BE2C (cell line): ENCODE measurements around the gene CCDC71.

Experiments
- DNase-seq: peaks from one replicate; pipeline ENCODE4 v3.0.0-alpha.2; 2020
- H3K27me3 ChIP-seq: fragments of 250-450 bp; sonication (Bioruptor Pico); 2 replicates; pipeline ENCODE4 v1.5.1; 2020; ENCODE audit warnings: mild to moderate bottlenecking
- H3K36me3 ChIP-seq: fragments of 250-450 bp; sonication (Bioruptor Pico); 2 replicates; pipeline ENCODE4 v1.5.1; 2020; ENCODE audit warnings: mild to moderate bottlenecking
- H3K4me1 ChIP-seq: fragments of 250-450 bp; sonication (Bioruptor Pico); 2 replicates; pipeline ENCODE4 v1.5.1; 2020
- H3K4me3 ChIP-seq: 2 replicates; pipeline ENCODE4 v1.5.1; 2011; ENCODE audit warnings: low read depth, low read length
- H3K9me3 ChIP-seq: fragments of 250-450 bp; sonication (Bioruptor Pico); 2 replicates; pipeline ENCODE4 v1.5.1; 2020
- TF ChIP-seq, protein P1 (sequence below): IDR thresholded peaks from 2 replicates; pipeline ENCODE4 v1.5.1; 2012; ENCODE audit warnings: mild to moderate bottlenecking, low read depth, low read length

Gene CCDC71

DNA sequence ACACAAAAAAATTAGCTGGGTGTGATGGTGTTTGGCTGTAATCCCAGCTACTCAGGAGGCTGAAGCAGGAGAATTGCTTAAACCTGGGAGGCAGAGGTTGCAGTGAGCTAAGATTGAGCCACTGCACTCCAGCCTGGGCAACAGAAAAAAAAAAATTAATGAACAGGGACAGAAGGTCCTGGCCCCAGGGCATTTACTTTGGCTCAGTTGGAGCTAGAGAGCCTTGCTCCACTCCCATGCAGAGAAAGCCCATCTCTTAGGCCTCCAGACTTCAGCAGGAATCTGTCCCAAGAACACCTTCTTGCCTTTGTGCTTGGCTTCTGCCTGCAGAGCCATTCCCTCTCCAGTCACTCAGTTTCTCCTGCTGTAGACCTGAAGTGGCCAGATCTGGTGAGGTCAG lies 14.0 kb upstream of the CCDC71 start:
- Histone ChIP-seq H3K4me3 (no peak overlapping the region), H3K4me1 (no peaks in the 10 kb centered on the region), H3K9me3 (no peaks in the 10 kb centered on the region), H3K36me3 (peaks cover 5% of the 10 kb centered on the region), H3K27me3 (no peaks in the 10 kb centered on the region)
- no peak for DNase-seq
- TF ChIP-seq, protein P1, sequence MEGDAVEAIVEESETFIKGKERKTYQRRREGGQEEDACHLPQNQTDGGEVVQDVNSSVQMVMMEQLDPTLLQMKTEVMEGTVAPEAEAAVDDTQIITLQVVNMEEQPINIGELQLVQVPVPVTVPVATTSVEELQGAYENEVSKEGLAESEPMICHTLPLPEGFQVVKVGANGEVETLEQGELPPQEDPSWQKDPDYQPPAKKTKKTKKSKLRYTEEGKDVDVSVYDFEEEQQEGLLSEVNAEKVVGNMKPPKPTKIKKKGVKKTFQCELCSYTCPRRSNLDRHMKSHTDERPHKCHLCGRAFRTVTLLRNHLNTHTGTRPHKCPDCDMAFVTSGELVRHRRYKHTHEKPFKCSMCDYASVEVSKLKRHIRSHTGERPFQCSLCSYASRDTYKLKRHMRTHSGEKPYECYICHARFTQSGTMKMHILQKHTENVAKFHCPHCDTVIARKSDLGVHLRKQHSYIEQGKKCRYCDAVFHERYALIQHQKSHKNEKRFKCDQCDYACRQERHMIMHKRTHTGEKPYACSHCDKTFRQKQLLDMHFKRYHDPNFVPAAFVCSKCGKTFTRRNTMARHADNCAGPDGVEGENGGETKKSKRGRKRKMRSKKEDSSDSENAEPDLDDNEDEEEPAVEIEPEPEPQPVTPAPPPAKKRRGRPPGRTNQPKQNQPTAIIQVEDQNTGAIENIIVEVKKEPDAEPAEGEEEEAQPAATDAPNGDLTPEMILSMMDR, result no peak

DNA sequence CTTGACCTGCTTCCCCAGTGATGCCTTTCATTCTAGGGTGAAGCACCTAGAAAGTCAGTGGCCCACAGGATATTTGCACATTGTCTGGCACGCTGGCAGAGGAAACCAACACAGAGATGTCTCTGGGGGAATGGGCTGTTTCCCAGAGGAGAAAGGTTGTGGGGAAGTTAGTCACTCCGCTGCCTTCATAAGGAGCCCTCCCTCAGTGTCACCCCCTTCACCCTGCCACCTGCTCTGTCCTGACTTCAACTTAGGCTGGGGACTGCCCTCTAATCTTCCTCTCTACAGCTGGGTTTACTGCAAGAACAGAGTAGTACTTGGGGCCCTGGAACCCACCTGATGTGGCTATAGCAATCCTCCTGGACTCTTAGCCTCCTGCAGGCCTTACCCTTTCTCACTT lies 10.9 kb upstream of the CCDC71 start:
- peaks cover 10% of the 10 kb centered on the region for H3K36me3 ChIP-seq
- H3K4me1 ChIP-seq, result peaks cover 10% of the 10 kb centered on the region
- TF ChIP-seq, protein P1, result no peak

DNA sequence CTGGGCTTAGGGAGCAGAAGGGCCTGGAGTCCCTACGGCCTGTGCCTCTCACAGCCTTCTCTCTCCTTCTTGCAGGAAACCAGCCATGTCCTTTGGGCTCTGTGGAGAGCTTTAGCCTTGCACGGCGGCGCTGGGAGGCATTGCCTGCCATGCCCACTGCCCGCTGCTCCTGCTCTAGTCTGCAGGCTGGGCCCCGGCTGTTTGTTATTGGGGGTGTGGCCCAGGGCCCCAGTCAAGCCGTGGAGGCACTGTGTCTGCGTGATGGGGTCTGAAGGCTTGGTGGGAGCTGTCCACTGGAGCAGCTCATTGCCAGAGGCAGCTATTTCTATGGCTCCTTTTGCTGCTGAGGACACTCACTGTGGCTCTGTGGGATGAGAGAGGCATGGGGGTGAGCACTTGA lies 9.4 kb upstream of the CCDC71 start:
- TF ChIP-seq, protein P1, result no peak
- no peaks in the 10 kb centered on the region for H3K9me3 ChIP-seq
- no peak overlapping the region for H3K4me3 ChIP-seq
- no peaks in the 10 kb centered on the region for H3K27me3 ChIP-seq
- H3K36me3 ChIP-seq, result peaks cover 10% of the 10 kb centered on the region
- peaks cover 13% of the 10 kb centered on the region for H3K4me1 ChIP-seq
- no peak for DNase-seq

More for the DNA sequence above, 10.9 kb upstream of the CCDC71 start:
- no peak for DNase-seq
- Histone ChIP-seq H3K27me3 (no peaks in the 10 kb centered on the region), H3K9me3 (no peaks in the 10 kb centered on the region), H3K4me3 (no peak overlapping the region)

DNA sequence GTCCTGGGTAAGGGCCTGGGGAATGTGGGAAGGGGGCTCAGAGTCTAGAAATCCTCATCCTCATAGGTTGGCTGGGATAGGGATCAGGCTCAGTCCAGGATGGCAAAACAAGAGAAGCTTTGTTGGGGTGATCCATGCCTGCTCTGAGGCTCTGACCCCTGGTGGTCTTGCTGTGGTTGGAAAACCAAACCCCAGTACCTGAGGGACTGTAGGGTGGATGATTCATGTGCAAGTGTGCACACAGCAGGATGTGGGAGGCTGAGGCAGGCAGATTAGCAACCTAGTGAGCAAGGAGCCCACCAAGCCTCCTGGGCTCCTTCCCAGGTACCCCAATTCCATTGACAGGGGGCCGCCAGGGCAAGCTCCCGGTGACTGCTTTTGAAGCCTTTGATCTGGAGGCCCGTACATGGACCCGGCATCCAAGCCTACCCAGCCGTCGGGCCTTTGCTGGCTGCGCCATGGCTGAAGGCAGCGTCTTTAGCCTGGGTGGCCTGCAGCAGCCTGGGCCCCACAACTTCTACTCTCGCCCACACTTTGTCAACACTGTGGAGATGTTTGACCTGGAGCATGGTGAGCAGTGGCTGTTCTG lies 8.4 kb upstream of the CCDC71 start:
- H3K4me3 ChIP-seq, result peak overlapping the region; percentile 39
- TF ChIP-seq, protein P1, result no peak
- H3K27me3 ChIP-seq, result no peaks in the 10 kb centered on the region
- peaks cover 14% of the 10 kb centered on the region for H3K4me1 ChIP-seq
- no peak for DNase-seq
- no peaks in the 10 kb centered on the region for H3K9me3 ChIP-seq
- peaks cover 10% of the 10 kb centered on the region for H3K36me3 ChIP-seq

DNA sequence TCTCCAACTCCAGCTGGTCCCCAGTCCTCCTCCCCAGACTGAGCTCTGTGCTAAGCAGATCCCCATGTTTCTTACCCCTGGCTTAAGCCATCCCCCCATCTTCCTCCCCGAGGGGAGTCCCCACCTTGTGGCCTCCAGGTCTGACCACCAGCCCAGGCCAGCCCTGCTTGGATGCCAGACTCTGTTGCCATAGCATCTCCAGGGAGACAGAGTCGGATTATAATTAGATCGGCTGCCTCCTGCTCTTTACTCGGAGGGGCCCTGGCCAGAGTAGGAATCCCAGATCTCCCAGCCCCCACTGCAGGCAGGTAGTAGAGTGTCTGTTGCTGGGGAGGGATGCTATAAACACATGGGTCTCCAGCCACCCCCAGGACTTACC lies 7.7 kb upstream of the CCDC71 start:
- Histone ChIP-seq H3K27me3 (no peaks in the 10 kb centered on the region), H3K36me3 (peaks cover 10% of the 10 kb centered on the region), H3K4me1 (peaks cover 14% of the 10 kb centered on the region), H3K4me3 (peak overlapping the region; percentile 39), H3K9me3 (no peaks in the 10 kb centered on the region)
- TF ChIP-seq, protein P1, result no peak
- DNase-seq, result peak; percentile 69

DNA sequence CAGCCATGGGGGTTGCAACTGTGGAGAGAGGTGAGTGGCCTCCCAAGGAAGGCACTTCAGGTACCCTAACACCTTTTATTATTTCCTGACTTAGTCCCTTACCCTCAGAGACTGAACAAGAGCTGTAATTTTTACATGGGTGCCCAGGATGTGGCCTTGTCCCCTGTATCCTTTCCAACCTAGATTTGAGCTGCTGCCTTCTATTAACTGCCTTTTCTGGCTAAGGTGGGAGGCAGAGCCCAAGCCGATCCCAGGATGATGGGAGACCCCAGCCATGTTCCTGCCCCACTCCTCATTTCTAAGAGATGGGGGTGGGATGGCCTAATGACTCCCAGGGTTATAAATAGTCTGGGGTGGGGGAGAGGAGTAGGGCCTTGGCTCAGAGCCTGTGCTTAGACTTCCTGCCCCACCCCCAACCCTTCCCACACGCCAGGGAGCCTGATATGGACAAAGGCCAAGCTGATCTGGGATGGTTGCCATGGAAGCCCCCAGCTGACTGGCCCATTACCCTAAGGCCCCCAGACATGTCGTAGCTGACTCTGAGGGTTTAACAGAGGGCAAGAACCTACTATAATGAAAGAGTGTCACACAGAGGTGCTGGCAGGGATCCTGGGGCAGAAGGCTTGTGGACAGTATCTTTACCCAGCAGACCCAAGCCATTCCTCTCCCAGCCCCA lies 7.1 kb upstream of the CCDC71 start:
- Histone ChIP-seq H3K27me3 (no peaks in the 10 kb centered on the region), H3K36me3 (peaks cover 10% of the 10 kb centered on the region), H3K4me3 (peak overlapping the region; percentile 76), H3K4me1 (peaks cover 14% of the 10 kb centered on the region), H3K9me3 (no peaks in the 10 kb centered on the region)
- TF ChIP-seq, protein P1, result no peak
- peak; percentile 79 for DNase-seq
